ENCODE results near the gene TPBGL.

The TPBGL gene

DNA sequence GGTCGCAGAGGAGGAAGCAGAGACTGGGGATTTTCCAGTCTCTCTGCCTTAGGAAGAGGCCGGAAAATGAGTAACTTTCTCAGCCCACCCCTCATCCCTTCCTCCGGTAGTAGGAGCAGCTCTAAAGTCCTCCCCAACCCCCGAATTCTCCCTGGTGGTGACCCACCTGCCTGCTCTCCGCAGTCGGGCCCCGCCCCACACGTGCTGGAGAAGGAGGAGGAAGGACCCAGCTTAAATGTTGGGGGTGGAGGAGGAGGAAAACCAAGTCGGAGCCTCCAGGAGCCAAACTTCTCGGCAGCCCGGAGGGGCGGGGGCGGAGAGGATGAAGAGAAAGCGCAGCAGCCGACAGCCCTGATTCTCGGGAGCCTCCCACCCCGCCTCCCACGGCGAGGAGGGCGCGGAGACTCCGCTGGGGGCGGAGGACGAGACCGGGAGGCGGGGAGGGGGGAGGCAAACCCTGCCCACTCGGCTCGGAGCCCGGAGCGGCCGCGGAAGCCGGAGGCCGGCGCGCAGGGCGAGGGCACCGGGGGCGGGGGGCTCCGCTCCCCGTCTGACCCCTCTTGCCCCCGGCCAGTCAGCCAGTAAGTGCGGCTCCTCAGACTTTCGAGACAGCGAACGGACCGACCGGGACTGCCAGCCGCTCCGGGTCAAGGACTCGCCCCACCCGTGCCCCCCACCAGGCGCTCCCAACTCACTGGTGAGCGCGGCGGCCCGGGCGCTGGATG lies at the start of gene TPBGL:
TSS of gene TPBGL (plus strand) at position 464 of the 725 bp plus-strand sequence. CDS start 276 bp downstream, outside the sequence.
- DNase-seq (ENCODE audit: low read depth) = no peak

GRCh38 chr11:75191330-75191717 lies 49.2 kb upstream of the TPBGL start:
- DNase-seq (ENCODE audit: low read depth) = no peak

GRCh38 chr11:75193271-75193670 lies 47.3 kb upstream of the TPBGL start:
- DNase-seq (ENCODE audit: low read depth) = no peak

DNA sequence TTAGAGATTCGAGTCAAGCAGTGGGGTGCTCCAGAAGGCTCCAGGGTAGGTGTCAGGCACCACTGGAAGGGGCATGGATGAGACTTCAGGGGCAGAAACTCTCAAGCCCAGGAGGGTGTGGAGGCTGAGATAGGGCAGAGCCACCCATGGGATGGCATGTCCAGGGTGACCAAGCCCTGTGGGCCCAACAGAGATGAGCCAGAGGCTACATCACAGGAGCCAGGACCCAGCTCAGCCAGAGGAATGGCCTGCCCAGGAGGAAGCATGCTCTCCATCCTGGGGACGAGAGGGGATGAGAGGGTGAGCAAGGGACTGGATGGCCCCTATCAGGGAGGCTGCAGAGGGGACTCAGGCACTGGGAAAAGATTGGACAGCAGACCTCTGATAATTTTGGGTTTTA lies 46.9 kb upstream of the TPBGL start:
- DNase-seq (ENCODE audit: low read depth) = no peak

GRCh38 chr11:75194147-75194546 lies 46.4 kb upstream of the TPBGL start:
- DNase-seq (ENCODE audit: low read depth) = no peak

DNA sequence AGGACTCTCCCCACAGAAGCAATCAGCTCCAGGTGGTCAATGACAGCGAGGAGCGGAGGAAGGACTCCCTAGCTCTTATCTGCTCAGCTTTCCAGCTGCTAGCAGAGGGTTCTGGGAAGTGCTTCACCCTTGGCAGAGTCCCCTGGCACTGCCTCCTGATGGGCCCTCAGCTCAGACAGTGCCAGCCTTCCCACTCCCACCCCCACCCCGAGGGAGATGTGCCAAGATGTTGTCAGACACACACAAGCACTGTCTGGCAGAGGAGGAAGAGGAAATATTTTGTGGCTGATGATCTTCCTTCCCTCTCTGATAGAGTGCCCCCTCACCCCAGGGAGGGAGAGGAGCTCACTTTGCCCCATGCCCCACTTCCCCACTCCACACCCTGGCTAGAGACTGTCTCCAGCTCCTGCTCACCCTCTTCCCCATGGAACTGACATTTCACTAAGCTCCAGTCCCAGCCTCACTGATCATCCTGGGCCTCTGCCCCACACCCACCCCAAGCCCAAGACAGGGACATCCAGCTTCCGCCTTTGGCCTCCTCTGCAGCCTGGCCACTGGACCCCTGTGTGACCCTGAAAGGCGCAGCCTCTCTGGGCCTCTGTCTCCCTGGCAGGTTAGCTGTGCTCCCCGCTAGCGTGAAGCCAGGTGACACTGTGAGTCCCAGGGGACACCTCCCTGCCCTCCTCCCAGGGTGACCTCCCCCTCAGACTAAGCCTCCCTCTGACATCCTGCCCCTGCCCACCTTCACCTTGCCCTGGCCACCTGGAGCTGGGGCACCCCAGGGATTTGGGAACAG lies 45.2 kb upstream of the TPBGL start:
- DNase-seq (ENCODE audit: low read depth) = no peak

GRCh38 chr11:75196426-75196825 lies 44.1 kb upstream of the TPBGL start:
- DNase-seq (ENCODE audit: low read depth) = no peak

DNA sequence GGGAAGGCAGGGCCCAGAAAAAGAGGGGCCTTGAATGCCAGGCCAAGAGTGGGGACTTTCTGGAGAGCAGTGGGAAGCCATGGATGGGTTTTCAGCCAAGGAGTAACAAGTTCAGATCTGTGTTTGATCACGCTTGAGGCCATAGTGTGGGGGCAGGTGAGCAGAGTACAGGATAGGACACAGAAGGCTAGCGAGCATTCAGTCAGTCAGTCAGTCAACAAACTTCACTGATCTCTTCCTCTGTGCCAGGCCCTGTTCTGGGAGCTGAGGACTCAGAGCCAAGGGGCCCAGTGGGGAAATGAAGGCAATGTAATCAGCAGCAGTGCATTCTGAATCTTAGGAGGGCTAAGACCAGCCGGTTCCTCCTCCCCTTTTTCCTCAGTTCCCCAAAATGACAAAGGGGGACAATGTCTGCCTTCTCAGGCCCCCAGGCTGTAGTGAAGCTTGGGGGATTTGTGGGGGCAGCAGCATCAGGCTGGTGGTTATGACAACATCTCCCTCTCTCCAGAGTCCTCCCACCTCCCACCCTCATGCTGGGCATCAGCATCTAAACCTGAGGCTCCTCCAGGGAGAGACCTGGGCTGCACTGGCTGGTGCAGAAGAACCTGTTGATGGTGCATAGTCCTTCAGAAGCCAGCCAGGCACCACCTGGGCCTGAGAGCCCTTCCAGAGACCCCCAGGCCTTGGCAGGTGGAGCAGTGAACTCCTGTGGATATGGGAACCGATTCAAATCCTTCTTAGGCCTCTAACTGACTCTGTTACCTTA lies 42.9 kb upstream of the TPBGL start:
- DNase-seq (ENCODE audit: low read depth) = no peak

GRCh38 chr11:75198278-75198973 lies 42.1 kb upstream of the TPBGL start:
- DNase-seq (ENCODE audit: low read depth) = no peak

GRCh38 chr11:75199412-75199955 lies 41.1 kb upstream of the TPBGL start:
- no peak for DNase-seq (ENCODE audit: low read depth)

DNA sequence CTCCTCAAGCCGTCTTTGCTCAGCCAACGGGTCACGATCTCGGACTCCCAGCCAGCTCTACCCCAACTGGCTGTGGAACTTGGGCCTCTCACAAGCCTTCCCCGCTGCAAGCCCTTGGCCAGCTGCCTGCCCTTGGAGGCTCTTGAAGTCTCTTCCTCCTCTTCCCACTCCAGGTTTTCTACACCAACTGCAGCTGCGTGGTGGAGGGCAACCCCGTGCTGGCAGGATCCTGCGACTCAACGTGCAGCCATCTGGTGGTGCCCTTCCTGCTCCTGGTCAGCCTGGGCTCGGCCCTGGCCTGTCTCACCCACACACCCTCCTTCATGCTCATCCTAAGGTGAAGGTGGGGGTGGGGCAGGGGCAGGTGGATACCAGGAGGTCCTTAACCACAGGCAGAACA lies 40.5 kb upstream of the TPBGL start:
- no peak for DNase-seq (ENCODE audit: low read depth)

DNA sequence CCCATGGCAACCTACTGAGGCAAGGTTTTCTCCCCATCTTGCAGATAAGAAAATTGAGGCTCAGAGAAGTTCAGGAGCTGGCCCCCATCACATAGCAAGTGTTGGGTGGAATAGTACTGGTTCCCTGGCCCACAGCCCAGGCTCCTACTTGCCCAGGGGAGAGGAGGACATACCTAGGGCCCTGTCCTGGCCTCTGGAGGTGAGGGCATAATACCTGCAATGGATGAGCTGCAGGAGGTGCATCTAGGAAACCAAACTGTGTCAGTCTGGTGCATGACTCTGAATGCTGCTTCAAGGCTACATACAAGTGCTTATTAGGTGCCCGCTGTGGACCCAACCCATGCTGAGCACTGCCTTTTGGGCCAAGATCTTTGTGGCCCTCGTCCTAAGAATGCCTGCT lies 40.0 kb upstream of the TPBGL start:
- DNase-seq (ENCODE audit: low read depth) = no peak

DNA sequence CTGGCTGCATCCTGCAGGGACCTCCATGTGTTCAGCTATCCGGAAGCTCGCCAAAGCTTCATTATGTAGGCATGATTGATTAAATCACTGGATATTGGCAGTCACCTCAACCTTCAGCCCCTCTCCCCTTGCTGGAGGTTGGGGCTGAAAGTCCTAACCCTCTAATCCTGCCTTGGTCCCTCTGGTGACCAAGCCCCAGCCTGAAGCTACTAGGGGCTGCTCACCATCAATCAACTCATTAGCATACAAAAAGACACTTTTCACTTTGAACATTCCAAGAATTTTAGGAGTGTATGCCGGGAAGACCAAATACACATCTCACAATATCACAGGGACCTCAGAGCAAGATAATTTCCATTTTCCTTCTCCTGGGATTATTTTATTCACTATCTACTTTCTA lies 38.8 kb upstream of the TPBGL start:
- no peak for DNase-seq (ENCODE audit: low read depth)

GRCh38 chr11:75202195-75202594 lies 38.4 kb upstream of the TPBGL start:
- no peak for DNase-seq (ENCODE audit: low read depth)

DNA sequence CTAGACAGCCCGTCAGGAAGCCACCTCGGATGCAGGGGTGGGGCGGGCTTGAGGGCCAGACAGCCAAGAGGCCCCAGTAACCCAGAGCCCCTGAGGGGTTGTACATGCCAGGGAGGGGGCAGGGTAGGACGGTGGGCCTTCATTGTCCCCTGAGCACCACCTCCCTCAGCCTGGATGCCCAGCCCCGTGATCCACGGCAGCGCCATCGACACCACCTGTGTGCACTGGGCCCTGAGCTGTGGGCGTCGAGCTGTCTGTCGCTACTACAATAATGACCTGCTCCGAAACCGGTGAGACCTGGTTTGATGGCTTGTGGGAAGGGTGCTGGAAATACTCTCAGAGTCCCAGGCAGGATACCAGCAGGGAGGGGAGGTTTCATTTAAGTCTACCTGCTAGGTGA lies 37.4 kb upstream of the TPBGL start:
- no peak for DNase-seq (ENCODE audit: low read depth)

DNA sequence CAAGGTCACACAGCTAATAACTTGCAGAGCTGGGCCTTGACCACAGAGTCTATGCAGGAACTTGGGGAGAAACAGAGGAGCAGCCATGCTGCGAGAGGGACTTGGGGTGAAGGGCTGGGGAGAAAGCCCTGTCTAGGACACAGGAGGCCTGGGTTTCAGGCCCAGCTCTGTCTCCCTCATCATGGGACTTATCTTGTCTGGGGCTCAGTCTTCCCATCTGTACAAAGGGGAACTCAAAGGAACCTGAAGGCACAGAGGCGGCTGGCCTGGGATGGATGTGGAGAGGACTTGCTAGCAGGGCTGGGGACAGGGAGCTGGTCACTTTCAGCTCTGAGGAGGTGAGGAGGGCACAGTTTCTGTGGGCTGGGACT lies 36.9 kb upstream of the TPBGL start:
- no peak for DNase-seq (ENCODE audit: low read depth)

- DNase-seq (ENCODE audit: low read depth) = no peak
These were observed 36.4 kb upstream of the TPBGL start for GRCh38 chr11:75204012-75204674.

DNA sequence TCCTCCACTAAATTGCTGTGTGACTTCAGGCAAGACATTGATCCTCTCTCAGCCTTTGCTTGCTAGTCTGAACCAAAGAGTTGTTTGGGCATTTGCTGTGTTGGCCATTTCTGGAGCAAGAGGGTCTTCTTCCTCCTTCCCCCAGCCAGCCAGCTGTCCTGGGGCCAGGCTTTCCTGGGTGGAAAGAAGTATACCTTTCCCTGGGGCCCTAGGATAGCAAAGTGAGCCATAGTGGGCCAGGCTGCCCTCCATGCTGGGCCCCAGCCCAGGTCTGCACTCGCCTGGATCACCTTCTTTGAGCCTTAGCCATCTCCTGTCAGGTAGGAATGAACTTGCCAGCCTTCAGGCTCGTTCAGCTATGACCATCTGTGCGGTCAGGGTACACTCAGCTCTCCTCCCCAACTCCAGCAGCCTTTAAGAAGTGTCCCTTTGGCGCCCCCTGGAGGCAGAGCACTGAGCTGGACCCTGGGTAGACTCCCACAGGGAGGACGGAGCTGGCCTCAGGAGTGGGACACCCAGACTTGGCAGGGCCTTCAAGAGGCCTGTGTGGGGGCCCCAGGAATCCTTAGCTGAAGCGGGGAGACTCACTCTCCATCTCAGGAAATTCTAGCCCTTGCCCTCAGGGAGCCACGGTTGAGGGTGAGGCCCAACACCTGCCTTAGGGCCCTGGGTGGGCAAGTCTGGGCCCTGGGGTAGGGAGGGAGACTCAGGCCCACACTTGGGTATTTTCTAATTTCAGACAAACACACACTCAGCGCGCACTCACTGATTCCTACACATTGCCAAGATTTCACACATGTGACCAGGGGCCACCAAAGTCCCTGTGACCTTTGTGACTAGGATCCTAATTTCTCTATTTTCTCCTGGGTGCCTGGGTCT lies 35.6 kb upstream of the TPBGL start:
- peak; percentile 53 for DNase-seq (ENCODE audit: low read depth)

GRCh38 chr11:75205564-75206020 lies 35.0 kb upstream of the TPBGL start:
- no peak for DNase-seq (ENCODE audit: low read depth)

DNA sequence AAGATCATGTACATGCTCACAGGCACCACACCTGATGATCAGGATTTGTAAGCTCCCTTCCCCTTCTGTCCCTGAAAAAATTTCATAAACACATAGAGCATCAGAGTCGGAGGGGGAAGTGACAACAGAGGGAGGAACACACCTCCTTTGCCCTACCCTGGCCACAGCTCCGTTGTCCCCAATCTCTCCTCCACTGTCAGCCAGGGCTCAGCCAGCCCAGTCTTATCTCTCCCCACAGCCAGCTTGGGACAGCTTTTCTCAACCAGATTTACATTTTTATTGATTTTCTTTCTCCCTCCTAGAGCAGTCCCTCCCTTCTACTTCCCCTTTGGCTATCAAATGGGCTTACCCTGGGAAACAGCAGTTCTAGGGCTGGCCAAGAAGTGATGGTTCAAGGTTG lies 32.1 kb upstream of the TPBGL start:
- no peak for DNase-seq (ENCODE audit: low read depth)
